WI38 (cell line): ENCODE measurements around the gene NR0B1.

Experiments used
- H3K4me3 ChIP-seq: 2 replicates; pipeline ENCODE4 v1.5.1; 2011; ENCODE audit warnings: low read depth, mild to moderate bottlenecking, control low read depth, low read length
- TF ChIP-seq, protein P1 (sequence below): IDR thresholded peaks from 2 replicates; pipeline ENCODE4 v1.5.1; 2012; ENCODE audit warnings: low read depth, mild to moderate bottlenecking, control low read depth, low read length

Gene NR0B1

GRCh38 chrX:30312858-30313257 lies 3.7 kb upstream of the NR0B1 start:
- TF ChIP-seq, protein P1, sequence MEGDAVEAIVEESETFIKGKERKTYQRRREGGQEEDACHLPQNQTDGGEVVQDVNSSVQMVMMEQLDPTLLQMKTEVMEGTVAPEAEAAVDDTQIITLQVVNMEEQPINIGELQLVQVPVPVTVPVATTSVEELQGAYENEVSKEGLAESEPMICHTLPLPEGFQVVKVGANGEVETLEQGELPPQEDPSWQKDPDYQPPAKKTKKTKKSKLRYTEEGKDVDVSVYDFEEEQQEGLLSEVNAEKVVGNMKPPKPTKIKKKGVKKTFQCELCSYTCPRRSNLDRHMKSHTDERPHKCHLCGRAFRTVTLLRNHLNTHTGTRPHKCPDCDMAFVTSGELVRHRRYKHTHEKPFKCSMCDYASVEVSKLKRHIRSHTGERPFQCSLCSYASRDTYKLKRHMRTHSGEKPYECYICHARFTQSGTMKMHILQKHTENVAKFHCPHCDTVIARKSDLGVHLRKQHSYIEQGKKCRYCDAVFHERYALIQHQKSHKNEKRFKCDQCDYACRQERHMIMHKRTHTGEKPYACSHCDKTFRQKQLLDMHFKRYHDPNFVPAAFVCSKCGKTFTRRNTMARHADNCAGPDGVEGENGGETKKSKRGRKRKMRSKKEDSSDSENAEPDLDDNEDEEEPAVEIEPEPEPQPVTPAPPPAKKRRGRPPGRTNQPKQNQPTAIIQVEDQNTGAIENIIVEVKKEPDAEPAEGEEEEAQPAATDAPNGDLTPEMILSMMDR: no peak
- H3K4me3 ChIP-seq: no peak overlapping the region

DNA sequence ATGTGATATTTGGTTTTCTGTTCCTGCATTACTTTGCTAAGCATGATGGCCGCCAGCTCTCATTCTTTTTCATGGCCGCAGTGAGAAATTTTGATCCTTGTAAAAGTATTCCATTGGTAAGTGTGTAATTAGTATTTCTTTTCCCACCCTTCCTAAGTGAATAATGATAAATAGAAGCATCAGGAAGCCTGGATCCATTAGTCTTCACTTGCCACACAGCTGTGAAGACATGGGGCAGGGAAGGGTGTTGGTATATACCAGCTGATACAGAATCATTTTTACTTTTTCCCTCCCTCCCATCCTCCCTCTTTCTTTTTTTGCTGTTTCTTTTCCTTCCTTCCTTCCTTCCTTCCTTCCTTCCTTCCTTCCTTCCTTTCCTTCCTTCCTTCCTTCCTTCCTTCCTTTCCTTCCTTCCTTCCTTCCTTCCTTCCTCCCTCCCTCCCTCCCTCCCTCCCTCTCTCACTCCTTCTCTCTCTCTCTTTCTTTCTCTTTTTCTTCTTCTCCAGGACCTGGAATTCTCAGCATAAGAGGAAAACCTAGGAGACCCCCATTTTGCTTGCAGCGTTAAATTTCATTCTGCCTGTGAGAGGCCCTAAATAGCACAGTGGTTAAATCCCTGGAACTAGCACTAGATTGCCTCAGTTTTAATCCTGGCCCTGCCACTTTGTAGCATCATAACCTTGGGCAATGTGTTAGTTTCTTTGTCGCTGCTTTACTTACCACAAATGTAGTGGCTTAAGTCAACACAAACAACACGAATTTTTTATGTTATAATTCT lies 1.4 kb upstream of the NR0B1 start:
- no peak overlapping the region for H3K4me3 ChIP-seq
- TF ChIP-seq, protein P1: no peak

- TF ChIP-seq, protein P1: no peak
- H3K4me3 ChIP-seq: no peak overlapping the region
Measured at GRCh38 chrX:30308263-30309138, 689 bp downstream of the NR0B1 start.

DNA sequence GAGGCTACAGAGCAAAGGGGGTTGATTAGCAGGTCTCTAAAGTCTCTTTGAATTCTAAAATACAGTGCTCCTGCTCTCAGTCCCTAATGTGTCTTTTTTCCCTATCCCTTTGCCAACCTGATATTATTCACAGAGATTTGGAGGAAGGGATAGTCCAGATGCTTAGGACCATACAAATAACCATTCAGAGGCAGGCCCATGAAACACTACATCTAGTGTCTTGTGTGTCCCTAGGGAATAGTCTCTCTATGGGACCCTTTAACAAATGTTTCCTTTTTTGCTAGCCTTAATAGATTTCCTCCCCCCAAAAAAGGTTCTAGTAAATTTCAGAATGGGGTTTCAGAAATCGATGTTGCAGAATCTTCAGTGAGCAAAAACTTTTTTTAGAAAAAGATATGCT lies 1.7 kb downstream of the NR0B1 start:
- H3K4me3 ChIP-seq: no peak overlapping the region
- TF ChIP-seq, protein P1: no peak

DNA sequence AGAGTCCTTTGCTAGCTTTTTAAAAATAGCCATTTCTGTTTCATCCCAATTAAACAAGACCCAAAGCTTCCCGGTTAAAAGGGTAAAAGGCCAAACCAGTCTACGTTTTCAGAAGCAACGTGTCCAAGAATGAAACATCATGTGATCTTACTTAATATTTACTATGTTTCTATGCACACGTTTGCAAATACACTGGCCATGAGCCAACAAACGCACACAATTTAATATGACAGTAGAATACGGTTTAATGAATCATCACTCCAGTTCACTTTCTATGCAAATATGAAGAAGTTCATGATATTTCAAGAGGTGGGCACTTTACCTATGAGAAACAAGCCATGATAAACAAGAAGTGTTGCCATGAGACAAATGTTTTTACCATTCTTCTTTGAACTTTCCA lies 4.3 kb downstream of the NR0B1 start:
- TF ChIP-seq, protein P1: no peak
- H3K4me3 ChIP-seq: no peak overlapping the region

- TF ChIP-seq, protein P1: no peak
- H3K4me3 ChIP-seq: no peak overlapping the region
Measured at GRCh38 chrX:30302956-30303355, 6.2 kb downstream of the NR0B1 start.

DNA sequence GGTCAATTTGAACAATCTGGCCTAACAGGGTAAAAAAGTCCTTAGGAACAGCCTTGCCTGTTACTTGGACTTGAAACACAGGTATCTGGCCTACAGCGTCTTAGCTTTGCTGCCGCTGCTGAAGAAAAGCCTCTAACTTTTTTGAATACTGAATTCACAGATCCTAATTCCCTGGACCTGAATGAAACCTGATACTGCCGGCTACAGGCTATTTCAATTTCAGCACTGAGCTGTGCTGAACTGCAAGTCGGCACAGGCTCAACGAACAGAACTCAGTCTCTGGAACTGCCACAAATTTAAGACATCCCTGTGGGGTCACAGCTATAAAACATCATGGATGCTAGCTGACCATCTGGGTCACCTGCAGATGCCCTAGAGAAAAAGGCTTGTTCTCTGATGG lies 7.2 kb downstream of the NR0B1 start:
- no peak overlapping the region for H3K4me3 ChIP-seq
- TF ChIP-seq, protein P1: no peak
